Large intestine (tissue), 3 donors: ENCODE measurements around the gene BRF1. TPM values are rescaled to one million over a fixed set of nuclear protein-coding genes. Genes with fewer than 3 reads are reported as not detected.
"Not testable (repeated sequence)": the region's sequence is repeated elsewhere in the genome, so short reads cannot be mapped to it uniquely, and the experiment has no call there.

Experiments
- DNase-seq, 2 donors: peaks; one replicate each; pipeline versions ENCODE4 v3.0.0 to v3.0.0-alpha.2; 2013
- H3K27ac ChIP-seq: one replicate; pipeline ENCODE4 v1.5.1; 2013; ENCODE audit warnings: low read length
- H3K27me3 ChIP-seq: 2 replicates; pipeline ENCODE4 v1.6.1; 2013; ENCODE audit warnings: low read length; ENCODE audit not compliant: control insufficient read depth, insufficient read depth
- H3K36me3 ChIP-seq: 2 replicates; pipeline ENCODE4 v1.6.1; 2013; ENCODE audit warnings: low read length; ENCODE audit not compliant: control insufficient read depth, insufficient read depth
- H3K4me1 ChIP-seq: one replicate; pipeline ENCODE4 v1.6.1; 2013; ENCODE audit warnings: low read length; ENCODE audit not compliant: control insufficient read depth, insufficient read depth
- H3K4me3 ChIP-seq: one replicate; pipeline ENCODE4 v1.5.1; 2013; ENCODE audit warnings: low read length
- H3K9me3 ChIP-seq: one replicate; pipeline ENCODE4 v1.6.1; 2013; ENCODE audit warnings: mild to moderate bottlenecking, low read depth, low read length, moderate library complexity; ENCODE audit not compliant: control insufficient read depth
- WGBS: methylation state at CpG from one replicate; pipeline ENCODE4 v1.1.5; 2013; ENCODE audit warnings: low lambda C conversion rate; ENCODE audit not compliant: insufficient coverage; 5-methylcytosine and 5-hydroxymethylcytosine counted together
- polyA plus RNA-seq: library from polyadenylated mRNA; unstranded; fragments of 120-200 nt; gene quantifications from one replicate; pipeline ENCODE4 v1.2.1, GENCODE V29; 2013

BRF1 gene
- polyA plus RNA-seq, 1 donor: 21.6 TPM

GRCh38 chr14:105288936-105289335 lies 11.9 kb downstream of the BRF1 start:
- not testable (repeated sequence) for H3K36me3 ChIP-seq, H3K27ac ChIP-seq, H3K4me3 ChIP-seq, H3K4me1 ChIP-seq, DNase-seq, H3K9me3 ChIP-seq, H3K27me3 ChIP-seq
- WGBS: no CpG with 5 or more reads among the region's 6 CpGs

GRCh38 chr14:105287249-105288102 lies 13.3 kb downstream of the BRF1 start:
- Histone ChIP-seq H3K9me3 (no peaks in the 10 kb centered on the region), H3K4me3 (no peak overlapping the region), H3K27me3 (no peaks in the 10 kb centered on the region), H3K4me1 (no peaks in the 10 kb centered on the region), H3K36me3 (peaks cover 13% of the 10 kb centered on the region), H3K27ac (no peak overlapping the region)
- DNase-seq: no peak
- WGBS: 100% methylated on average over 1 of the region's 24 CpGs

GRCh38 chr14:105286759-105287144 lies 14.0 kb downstream of the BRF1 start:
- Histone ChIP-seq H3K4me1 (no peaks in the 10 kb centered on the region), H3K27me3 (no peaks in the 10 kb centered on the region), H3K36me3 (peaks cover 13% of the 10 kb centered on the region), H3K4me3 (no peak overlapping the region), H3K27ac (no peak overlapping the region), H3K9me3 (no peaks in the 10 kb centered on the region)
- no peak for DNase-seq
- WGBS: no CpG with 5 or more reads among the region's 9 CpGs

GRCh38 chr14:105285174-105285573 lies 15.6 kb downstream of the BRF1 start:
- H3K27ac ChIP-seq: no peak overlapping the region
- no peaks in the 10 kb centered on the region for H3K27me3 ChIP-seq
- H3K36me3 ChIP-seq: peaks cover 14% of the 10 kb centered on the region
- H3K4me3 ChIP-seq: no peak overlapping the region
- no peak for DNase-seq
- no peaks in the 10 kb centered on the region for H3K9me3 ChIP-seq
- WGBS: no CpG with 5 or more reads among the region's 8 CpGs
- H3K4me1 ChIP-seq: peaks cover 4% of the 10 kb centered on the region

- H3K27me3 ChIP-seq: no peaks in the 10 kb centered on the region
- H3K9me3 ChIP-seq: no peaks in the 10 kb centered on the region
- WGBS: no CpG with 5 or more reads among the region's 15 CpGs
- H3K27ac ChIP-seq: no peak overlapping the region
- no peak for DNase-seq
- peaks cover 17% of the 10 kb centered on the region for H3K36me3 ChIP-seq
- H3K4me3 ChIP-seq: no peak overlapping the region
- H3K4me1 ChIP-seq: peaks cover 4% of the 10 kb centered on the region
These were observed 16.9 kb downstream of the BRF1 start for GRCh38 chr14:105283899-105284298.

- Histone ChIP-seq H3K9me3 (no peaks in the 10 kb centered on the region), H3K4me3 (no peak overlapping the region), H3K4me1 (peaks cover 4% of the 10 kb centered on the region), H3K36me3 (peaks cover 17% of the 10 kb centered on the region), H3K27me3 (no peaks in the 10 kb centered on the region), H3K27ac (no peak overlapping the region)
- DNase-seq: no peak
- no CpG with 5 or more reads among the region's 10 CpGs for WGBS
These were observed 17.8 kb downstream of the BRF1 start for GRCh38 chr14:105283028-105283427.

GRCh38 chr14:105282098-105282725 lies 18.6 kb downstream of the BRF1 start:
- no peaks in the 10 kb centered on the region for H3K27me3 ChIP-seq
- H3K36me3 ChIP-seq: peaks cover 17% of the 10 kb centered on the region
- H3K4me3 ChIP-seq: no peak overlapping the region
- peaks cover 4% of the 10 kb centered on the region for H3K4me1 ChIP-seq
- 40% methylated on average over 1 of the region's 16 CpGs for WGBS
- DNase-seq: no peak
- no peak overlapping the region for H3K27ac ChIP-seq
- H3K9me3 ChIP-seq: no peaks in the 10 kb centered on the region

- Histone ChIP-seq H3K36me3 (peaks cover 17% of the 10 kb centered on the region), H3K4me3 (no peak overlapping the region), H3K27ac (no peak overlapping the region), H3K4me1 (peaks cover 4% of the 10 kb centered on the region), H3K9me3 (no peaks in the 10 kb centered on the region), H3K27me3 (no peaks in the 10 kb centered on the region)
- peak; percentile 29 to 45 for DNase-seq
- no CpG with 5 or more reads among the region's 23 CpGs for WGBS
These were observed 19.3 kb downstream of the BRF1 start for GRCh38 chr14:105281371-105282097.

- Histone ChIP-seq H3K27me3 (no peaks in the 10 kb centered on the region), H3K4me1 (peaks cover 4% of the 10 kb centered on the region), H3K36me3 (peaks cover 14% of the 10 kb centered on the region), H3K27ac (no peak overlapping the region), H3K4me3 (no peak overlapping the region), H3K9me3 (no peaks in the 10 kb centered on the region)
- DNase-seq: no peak
- WGBS: no CpG with 5 or more reads among the region's 21 CpGs
These were observed 20.3 kb downstream of the BRF1 start for GRCh38 chr14:105280525-105280924.

GRCh38 chr14:105279642-105280361 lies 21.0 kb downstream of the BRF1 start:
- H3K27ac ChIP-seq: no peak overlapping the region
- H3K4me1 ChIP-seq: peaks cover 4% of the 10 kb centered on the region
- H3K27me3 ChIP-seq: no peaks in the 10 kb centered on the region
- H3K9me3 ChIP-seq: no peaks in the 10 kb centered on the region
- no peak for DNase-seq
- no peak overlapping the region for H3K4me3 ChIP-seq
- peaks cover 9% of the 10 kb centered on the region for H3K36me3 ChIP-seq
- no CpG with 5 or more reads among the region's 18 CpGs for WGBS
